GM12872 (cell line): ENCODE results near the gene APOBEC3B.

Source experiments
- CTCF ChIP-seq: IDR thresholded peaks from 3 replicates; pipeline ENCODE4 v1.5.1; 2011; ENCODE audit warnings: low read depth, mild to moderate bottlenecking, low read length, moderate library complexity; ENCODE audit not compliant: insufficient read depth

APOBEC3B gene

GRCh38 chr22:39041908-39042307, 59.8 kb downstream of the APOBEC3B start:
- no peak for TF ChIP-seq CTCF
